Peyer's patch (tissue), 4 donors: ENCODE results near the gene TMEM252. TPM values are rescaled to one million over a fixed set of nuclear protein-coding genes. Genes with fewer than 3 reads are reported as not detected.

Experiments used
- DNase-seq, 3 donors: peaks; one replicate each; pipeline ENCODE4 v3.0.0-alpha.2; 2017 to 2019
- H3K27ac ChIP-seq, 4 donors: fragments of 200-600 bp; sonication (generic); one replicate each; pipeline ENCODE4 v1.5.1; 2016 to 2019
- H3K27me3 ChIP-seq, 2 donors: fragments of 200-600 bp; sonication (generic); one replicate each; pipeline ENCODE4 v1.5.1; 2019
- H3K36me3 ChIP-seq, 3 donors: fragments of 200-600 bp; sonication (generic); one replicate each; pipeline ENCODE4 v1.5.1; 2016 to 2019
- H3K4me1 ChIP-seq, 4 donors: fragments of 200-600 bp; sonication (generic); one replicate each; pipeline ENCODE4 v1.5.1; 2016 to 2019
- H3K4me3 ChIP-seq, 4 donors: fragments of 200-600 bp; sonication (generic); 1 replicate in 3 of 4; 2 replicates in 1 of 4; pipeline ENCODE4 v1.5.1; 2016 to 2019; ENCODE audit warnings: mild to moderate bottlenecking in 1 of 4
- H3K9me3 ChIP-seq, 4 donors: fragments of 200-600 bp; sonication (generic); one replicate each; pipeline ENCODE4 v1.5.1; 2016 to 2019; ENCODE audit warnings: mild to moderate bottlenecking in 1 of 4
- CTCF ChIP-seq, 6 experiments: fragments of 450-650 bp in 4 of 6; fragments of 200-600 bp in 2 of 6; sonication (generic) in 1 of 6; IDR thresholded peaks; one replicate each; pipeline ENCODE4 v1.5.1; 2017 to 2019; ENCODE audit warnings: antibody characterized with exemption in 6 of 6, mild to moderate bottlenecking in 3 of 6, moderate library complexity in 1 of 6
- POLR2A ChIP-seq, 2 donors: fragments of 450-650 bp; IDR thresholded peaks; one replicate each; pipeline ENCODE4 v1.5.1; 2017; ENCODE audit warnings: antibody characterized with exemption in 2 of 2, mild to moderate bottlenecking in 2 of 2, moderate library complexity in 2 of 2
- total RNA-seq, 4 donors: library from RNA; depleted of rRNA; stranded (reverse); fragments of >200 nt; gene quantifications; one replicate each; pipeline ENCODE4 v1.1.0, GENCODE V29; 2016

Gene TMEM252
- total RNA-seq, 4 donors from 2014 or later: 47.3 to 66.8 (median 55.3) TPM; not detected in 1

DNA sequence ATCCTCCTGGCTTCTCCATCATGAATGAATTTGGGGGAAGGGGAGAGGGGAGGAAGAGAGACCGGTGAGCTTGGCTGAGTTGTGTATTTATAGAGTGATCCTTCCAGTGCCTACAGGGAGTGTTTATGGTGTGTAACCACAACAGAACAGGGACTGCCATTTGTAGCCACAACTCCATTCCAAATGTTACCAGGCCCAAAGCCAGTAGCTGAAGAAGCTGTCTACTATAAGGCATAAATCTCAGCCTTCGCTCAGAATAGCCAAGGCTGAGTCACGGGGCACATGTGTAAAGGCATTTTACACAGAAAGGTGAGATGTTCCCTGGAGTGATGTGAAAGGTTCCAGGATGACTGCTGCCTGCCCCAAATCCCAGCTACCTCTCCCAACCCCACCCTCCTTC lies 2.5 kb downstream of the TMEM252 start:
- no peak for DNase-seq
- H3K4me3 ChIP-seq: peak overlapping the region in 2 of 4 donors; percentile 48 to 54
- H3K36me3 ChIP-seq: no peaks in the 10 kb centered on the region
- peaks cover 0 to 20% (median 1%) of the 10 kb centered on the region in 4 donors for H3K4me1 ChIP-seq
- peak overlapping the region in 1 of 4 donors; percentile 73 for H3K27ac ChIP-seq
- H3K9me3 ChIP-seq: no peaks in the 10 kb centered on the region
- TF ChIP-seq POLR2A (IDR thresholded peaks at IDR 0.05) (no peak), CTCF (IDR thresholded peaks at IDR 0.05) (no peak)
- H3K27me3 ChIP-seq: no peaks in the 10 kb centered on the region

DNA sequence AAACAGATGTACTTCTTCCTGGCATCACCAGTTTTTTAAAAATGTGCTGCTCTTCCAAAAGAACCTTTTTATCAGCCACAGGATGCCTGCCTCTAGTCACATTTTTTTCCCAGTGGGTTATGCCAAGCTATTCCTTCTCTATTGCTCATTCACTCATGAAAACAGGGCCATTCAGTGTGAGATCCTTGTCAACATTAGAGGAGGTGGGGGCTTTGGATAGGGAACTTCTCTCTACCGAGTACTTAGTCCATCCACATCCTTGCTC lies 3.1 kb downstream of the TMEM252 start:
- H3K4me1 ChIP-seq: peaks cover 0 to 20% (median 1%) of the 10 kb centered on the region in 4 donors
- DNase-seq: no peak
- no peaks in the 10 kb centered on the region for H3K27me3 ChIP-seq
- no peak overlapping the region for H3K4me3 ChIP-seq
- no peaks in the 10 kb centered on the region for H3K36me3 ChIP-seq
- no peak for TF ChIP-seq POLR2A (IDR thresholded peaks at IDR 0.05)
- TF ChIP-seq CTCF (IDR thresholded peaks at IDR 0.05): no peak
- H3K27ac ChIP-seq: peak overlapping the region in 2 of 4 donors; percentile 10 to 73
- H3K9me3 ChIP-seq: no peaks in the 10 kb centered on the region

DNA sequence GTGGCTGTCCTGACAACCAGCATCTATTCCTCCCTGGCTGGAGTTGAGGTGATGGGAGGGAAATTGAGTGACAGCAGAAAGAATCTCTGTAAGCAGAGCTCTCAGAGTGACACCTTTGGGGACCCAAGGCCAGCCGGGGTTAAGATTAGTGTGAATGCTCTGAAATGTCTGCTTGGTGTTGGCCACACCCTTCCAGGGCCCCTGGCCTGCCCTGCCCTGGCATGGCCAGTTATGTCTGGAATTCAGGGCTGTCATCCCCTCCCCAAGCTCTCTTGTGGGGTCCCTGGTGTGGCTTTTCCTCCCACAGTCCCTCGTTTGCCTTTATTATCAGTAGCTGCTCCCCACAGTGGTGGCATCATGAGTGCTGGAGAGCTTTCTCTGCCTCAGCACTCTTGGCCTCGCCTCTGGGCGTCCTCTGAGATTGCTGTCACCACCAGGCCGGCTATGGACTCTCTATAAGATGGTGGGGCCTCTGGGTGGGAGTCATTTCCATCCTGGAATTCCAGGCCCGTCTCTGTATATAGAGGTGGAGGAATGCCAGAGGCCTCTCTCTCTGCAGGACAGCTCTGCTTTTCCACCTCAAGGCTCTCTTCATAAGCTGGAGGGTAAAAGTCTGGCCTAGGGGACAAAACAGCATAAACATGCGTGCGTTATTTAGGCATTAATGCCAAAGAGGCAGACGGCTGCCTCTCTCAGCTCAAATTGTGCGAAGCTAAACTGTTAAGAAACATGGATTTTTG lies 3.6 kb downstream of the TMEM252 start:
- TF ChIP-seq CTCF (IDR thresholded peaks at IDR 0.05) (no peak), POLR2A (IDR thresholded peaks at IDR 0.05) (no peak)
- H3K36me3 ChIP-seq: no peaks in the 10 kb centered on the region
- peaks cover 0 to 21% (median 1%) of the 10 kb centered on the region in 4 donors for H3K4me1 ChIP-seq
- H3K27ac ChIP-seq: peak overlapping the region in 2 of 4 donors; percentile 36 to 73
- no peak overlapping the region for H3K4me3 ChIP-seq
- no peaks in the 10 kb centered on the region for H3K9me3 ChIP-seq
- no peaks in the 10 kb centered on the region for H3K27me3 ChIP-seq
- no peak for DNase-seq

DNA sequence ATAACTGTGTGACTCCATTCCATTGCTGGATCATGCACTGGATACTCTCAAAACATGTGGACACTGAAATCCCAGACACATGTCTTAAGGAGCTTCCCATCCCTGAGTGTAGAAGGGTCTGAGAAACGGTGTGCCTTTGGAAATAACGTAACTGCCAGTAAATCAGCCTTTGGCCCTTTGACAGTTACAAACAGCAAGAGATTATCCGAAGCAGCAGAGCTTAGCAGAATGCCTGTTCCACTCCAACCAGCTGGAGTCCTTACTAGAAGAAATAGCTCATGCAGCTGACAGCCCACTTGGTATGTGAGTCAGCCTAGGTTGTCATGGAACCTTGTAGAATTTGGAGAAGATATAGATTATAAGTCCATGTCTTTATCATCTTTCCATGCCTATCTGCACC lies 7.0 kb downstream of the TMEM252 start:
- peaks cover 0 to 27% (median 4%) of the 10 kb centered on the region in 4 donors for H3K4me1 ChIP-seq
- H3K4me3 ChIP-seq: no peak overlapping the region
- H3K9me3 ChIP-seq: no peaks in the 10 kb centered on the region
- DNase-seq: no peak
- TF ChIP-seq POLR2A (IDR thresholded peaks at IDR 0.05) (no peak), CTCF (IDR thresholded peaks at IDR 0.05) (no peak)
- H3K27ac ChIP-seq: peak overlapping the region in 1 of 4 donors; percentile 73
- H3K36me3 ChIP-seq: no peaks in the 10 kb centered on the region
- H3K27me3 ChIP-seq: no peaks in the 10 kb centered on the region

DNA sequence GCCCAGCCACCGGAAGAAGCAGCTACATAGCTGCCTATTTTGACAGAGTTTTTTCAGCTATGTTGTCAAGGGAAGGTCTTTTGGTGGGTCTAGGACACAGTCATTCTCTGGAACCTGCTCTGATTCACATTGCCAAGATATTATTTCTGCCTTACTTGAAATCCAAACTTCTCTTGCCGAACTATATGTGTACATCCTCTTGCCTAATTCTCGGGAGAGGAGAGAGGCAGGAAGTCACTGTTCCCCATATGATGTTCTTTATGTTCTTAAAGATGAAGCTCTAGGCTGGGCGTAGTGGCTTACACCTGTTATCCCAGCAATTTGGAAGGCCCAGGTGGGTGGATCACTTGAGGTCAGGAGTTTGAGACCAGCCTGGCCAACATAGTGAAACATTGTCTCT lies 8.6 kb downstream of the TMEM252 start:
- Histone ChIP-seq H3K9me3 (no peaks in the 10 kb centered on the region), H3K27me3 (no peaks in the 10 kb centered on the region), H3K36me3 (no peaks in the 10 kb centered on the region), H3K4me1 (peaks cover 0 to 25% (median 4%) of the 10 kb centered on the region in 4 donors), H3K27ac (peak overlapping the region in 2 of 4 donors; percentile 38 to 73), H3K4me3 (no peak overlapping the region)
- DNase-seq: no peak
- no peak for TF ChIP-seq POLR2A (IDR thresholded peaks at IDR 0.05)

- no peaks in the 10 kb centered on the region for H3K27me3 ChIP-seq
- peaks cover 0 to 21% (median 4%) of the 10 kb centered on the region in 4 donors for H3K4me1 ChIP-seq
- DNase-seq: peak in 2 of 3 donors; percentile 86 to 89
These were observed 10.1 kb downstream of the TMEM252 start for GRCh38 chr9:68530618-68531017.

More at GRCh38 chr9:68530618-68531017, 10.1 kb downstream of the TMEM252 start:
- Histone ChIP-seq H3K36me3 (no peaks in the 10 kb centered on the region), H3K27ac (peak overlapping the region in 2 of 4 donors; percentile 57 to 73), H3K4me3 (no peak overlapping the region), H3K9me3 (no peaks in the 10 kb centered on the region)
- TF ChIP-seq CTCF (IDR thresholded peaks at IDR 0.05) (peak in 2 of 6 experiments; percentile 27 to 35), POLR2A (IDR thresholded peaks at IDR 0.05) (peak in 1 of 2 donors; percentile 41)
